DMS53 treated with DMSO at 0.1 percent for 48 hours (cell line): ENCODE data around the gene ZCCHC2.

ENCODE experiments used
- DNase-seq: peaks from one replicate; lab custom pipeline; 2025; ENCODE audit not compliant: unreplicated experiment; lab: John Stamatoyannopoulos, UW

The ZCCHC2 gene

GRCh38 chr18:62574776-62575175 lies 52.0 kb downstream of the ZCCHC2 start:
- DNase-seq: no peak

GRCh38 chr18:62576271-62576670 lies 53.4 kb downstream of the ZCCHC2 start:
- DNase-seq: no peak

DNA sequence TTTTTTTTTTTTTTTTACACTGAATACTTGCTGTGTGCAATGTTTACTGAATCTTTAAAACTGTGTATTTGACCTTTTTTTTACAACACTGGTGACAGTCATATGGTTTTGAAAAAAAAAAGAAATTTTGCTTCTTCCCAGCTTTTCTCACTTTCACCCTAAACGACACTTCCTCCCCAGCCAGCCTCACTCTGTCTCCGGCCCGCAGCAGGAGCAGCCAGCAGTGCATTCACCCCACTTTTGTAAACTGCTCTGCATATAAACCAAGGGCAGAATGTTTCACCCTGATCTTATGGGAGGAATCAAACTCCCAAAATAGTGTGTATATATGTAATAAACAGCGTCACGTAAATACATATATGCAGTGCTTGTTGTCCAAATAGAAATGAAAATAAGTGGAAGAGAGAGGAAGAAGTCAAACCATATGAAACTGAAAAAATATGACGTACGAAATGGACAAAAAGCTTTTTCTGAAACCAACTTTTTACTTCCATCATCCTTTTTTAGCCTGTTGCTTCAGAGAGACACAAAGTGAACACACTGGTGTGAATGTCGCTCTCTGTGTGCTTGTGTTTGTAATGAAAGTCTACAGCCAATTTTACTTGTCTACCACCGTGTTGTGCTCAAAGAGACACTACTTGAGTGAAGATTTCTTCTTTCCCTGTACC lies 54.2 kb downstream of the ZCCHC2 start:
- no peak for DNase-seq

DNA sequence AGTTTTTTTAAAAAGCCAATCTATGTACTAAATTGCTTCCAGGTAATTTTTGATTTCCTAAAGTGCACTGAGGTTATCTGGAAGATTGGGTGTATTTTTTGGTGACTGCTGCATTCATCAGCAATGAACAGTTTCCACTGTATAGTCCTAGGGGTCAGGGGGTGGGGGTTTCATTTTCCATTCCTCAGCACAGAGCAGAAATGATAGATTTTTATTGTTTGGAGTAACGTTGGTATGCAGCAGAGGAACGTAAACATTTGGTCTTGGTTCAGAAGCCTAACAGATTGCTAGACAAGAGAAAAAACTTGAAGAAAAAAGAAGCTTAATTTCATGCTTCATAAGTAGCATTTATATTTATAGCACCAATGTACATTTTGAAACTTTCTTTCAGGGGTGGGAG lies 54.9 kb downstream of the ZCCHC2 start:
- no peak for DNase-seq

- no peak for DNase-seq
Measured at GRCh38 chr18:62578980-62579511, 56.2 kb downstream of the ZCCHC2 start.

DNA sequence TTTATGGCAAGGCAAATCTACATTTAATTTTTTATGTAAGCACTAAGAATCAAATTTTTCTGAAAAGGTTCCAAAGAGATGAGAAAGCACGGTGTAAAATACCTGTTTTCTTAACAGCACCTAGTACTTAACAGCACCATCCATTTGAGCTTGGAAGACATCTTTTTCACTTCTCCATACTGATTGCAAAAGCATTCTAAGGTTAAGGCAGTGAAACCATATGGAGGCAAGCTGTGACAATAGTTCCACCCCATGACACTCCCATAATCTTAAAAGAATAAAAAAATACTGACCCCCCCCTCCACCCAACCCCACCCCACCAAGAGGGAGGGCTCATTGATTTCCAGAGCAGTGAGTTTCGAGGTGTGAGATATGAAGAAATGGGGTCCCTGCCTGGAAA lies 60.6 kb downstream of the ZCCHC2 start:
- DNase-seq: no peak

GRCh38 chr18:62584241-62585120 lies 61.7 kb downstream of the ZCCHC2 start:
- DNase-seq: peak; percentile 88

DNA sequence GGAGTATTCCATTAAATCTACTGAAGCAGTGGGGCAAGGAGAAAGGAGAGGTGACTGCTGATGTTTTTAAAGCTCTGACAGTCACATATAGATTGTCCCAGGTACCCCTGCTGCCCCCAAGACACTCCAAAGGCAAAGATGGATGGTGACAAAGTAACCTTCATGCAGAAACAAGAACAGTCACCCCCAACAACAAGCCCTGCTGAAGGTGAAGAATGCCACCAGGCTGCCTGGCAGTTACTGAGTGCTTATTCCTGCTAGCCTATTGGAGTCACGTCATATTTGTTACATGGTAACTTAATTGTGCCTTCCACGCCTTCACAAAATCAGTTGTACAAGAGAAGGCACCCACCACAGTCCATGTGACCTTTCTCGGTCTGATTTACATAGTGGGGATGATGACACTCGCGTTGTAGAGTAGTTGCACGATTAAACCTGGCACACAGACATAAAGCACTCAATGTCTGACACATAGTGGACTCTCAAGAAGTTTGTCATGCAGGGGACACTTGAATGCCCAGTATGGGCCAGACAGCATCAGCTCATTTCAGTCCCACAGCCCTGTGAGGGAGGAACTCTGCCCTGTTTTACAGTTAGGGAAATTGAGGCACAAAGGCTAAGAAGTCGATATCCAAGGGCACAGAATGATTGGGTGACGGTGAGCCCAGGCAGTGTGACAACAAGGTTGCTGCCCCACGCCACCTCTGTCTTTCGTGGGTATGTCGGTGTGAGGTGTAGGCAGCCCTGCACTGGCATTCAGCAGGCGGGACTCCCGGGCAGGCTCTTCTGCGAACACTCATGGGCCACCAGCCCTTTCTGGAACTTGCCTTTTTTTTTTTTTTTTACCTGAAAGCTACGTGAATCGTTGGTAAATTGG lies 62.7 kb downstream of the ZCCHC2 start:
- DNase-seq: no peak

DNA sequence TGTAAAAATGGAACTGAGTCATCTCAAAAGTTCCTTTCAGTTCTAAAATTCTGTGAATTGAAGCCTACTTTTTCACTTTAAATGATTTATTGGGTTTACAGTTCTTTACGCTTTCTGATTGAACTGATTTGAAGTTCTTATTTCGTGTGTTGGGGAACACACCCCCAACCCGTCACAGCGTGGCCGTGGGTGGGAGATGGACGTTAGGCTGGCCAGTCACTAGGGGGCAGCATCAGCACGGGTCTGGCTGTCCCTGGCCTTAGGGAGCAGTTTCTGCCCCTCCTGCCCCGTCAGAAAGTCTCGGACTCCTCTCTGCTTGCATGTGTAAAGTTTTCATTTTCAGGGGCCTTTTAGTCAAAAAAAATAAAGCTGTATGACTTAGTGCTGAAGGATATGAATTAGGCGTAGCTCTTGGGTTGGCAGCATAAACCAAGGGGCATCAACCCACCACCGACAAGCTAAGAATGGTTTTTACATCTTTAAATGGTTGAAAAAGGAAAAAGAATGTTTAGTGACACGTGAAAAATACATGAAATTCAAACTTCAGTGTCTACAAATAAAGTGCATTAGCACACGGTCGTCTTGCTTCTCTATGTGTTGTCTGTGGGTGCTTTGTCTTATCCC lies 63.4 kb downstream of the ZCCHC2 start:
- DNase-seq: peak; percentile 38

GRCh38 chr18:62586781-62587487 lies 64.1 kb downstream of the ZCCHC2 start:
- DNase-seq: no peak

DNA sequence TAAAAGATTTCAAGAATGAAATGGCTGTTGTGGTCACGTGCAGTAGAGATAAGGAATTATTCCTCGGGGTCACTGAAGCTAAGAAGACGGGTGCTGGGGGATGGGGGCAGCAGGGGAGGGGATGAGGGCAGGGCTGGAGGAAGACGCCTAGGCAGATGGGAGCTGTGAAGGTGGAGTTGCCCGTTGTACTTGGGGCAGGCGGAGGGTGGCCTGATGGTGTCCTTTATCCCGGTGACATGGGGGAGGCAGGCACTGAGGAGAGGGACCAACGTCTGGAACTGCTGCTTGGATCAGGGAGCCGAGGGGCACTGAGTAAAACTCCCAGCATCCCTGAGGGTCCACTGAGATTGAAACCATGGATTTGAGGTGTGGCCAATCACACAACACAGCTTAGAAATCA lies 64.9 kb downstream of the ZCCHC2 start:
- DNase-seq: no peak

- DNase-seq: no peak
Measured at GRCh38 chr18:62588217-62588616, 65.4 kb downstream of the ZCCHC2 start.

GRCh38 chr18:62590799-62591590 lies 68.2 kb downstream of the ZCCHC2 start:
- no peak for DNase-seq

DNA sequence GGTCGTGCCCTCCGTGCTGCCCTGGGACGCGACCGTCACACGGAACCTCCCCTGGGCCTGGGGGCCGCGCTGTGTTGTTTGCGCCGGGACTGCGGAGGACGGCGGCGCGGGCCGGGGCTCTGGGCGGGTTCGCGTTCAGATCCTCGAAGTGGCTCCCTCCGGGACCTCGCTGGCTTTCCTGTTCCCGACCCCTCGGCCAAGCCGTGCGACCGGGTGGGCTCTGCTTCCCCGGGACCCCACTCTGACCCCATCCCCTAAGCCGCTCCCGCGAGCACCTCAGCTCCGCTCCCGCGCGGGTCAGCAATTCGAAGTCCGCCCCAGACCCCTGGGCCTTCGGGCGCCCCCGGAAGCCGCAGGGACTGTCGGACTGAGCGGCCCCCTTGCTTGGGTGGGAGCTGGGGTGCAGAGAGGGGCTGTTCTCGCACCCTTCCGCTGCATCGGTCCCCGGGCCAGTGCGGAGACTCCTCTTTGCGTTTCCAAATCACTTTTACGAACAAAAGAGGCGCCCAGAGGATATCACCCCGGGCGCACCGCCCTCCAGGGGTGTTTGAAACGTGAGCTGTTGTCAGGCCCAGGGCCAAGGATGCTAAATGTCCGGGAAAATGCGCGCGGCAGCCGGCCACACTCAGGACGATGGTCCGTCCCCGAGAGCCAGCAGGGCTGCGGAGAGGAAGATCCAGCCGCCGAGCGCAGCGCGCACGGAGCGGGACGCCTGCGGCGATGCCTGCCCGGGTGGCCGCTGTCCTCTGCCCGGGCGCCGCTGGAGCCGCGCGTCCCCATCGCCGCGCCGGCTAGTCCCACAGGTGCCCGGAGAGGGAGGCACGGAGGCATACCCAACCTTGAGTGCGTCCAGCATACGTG lies 73.5 kb downstream of the ZCCHC2 start:
- no peak for DNase-seq

DNA sequence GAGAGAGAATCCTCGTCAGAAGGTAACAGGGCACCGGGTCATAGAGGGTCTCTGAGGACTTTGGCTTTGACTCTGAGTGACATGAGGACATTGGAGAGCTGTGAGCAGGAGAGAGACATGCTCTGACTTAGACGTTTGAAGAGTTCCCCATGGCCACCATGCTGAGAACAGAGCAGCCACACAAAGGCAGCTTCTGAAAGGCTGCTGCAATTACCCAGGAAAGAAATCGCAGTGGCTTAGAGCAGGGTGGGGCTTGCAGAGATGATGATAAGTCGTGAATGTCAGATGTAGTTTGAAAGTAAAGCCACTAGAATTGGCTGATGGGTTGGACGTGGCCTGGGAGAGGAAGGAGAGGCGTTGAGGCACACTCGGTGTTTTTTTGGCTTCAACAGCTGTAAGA lies 79.0 kb downstream of the ZCCHC2 start:
- DNase-seq: no peak

- no peak for DNase-seq
Measured at GRCh38 chr18:62602706-62603105, 79.9 kb downstream of the ZCCHC2 start.

- no peak for DNase-seq
Measured at GRCh38 chr18:62603211-62603610, 80.4 kb downstream of the ZCCHC2 start.

DNA sequence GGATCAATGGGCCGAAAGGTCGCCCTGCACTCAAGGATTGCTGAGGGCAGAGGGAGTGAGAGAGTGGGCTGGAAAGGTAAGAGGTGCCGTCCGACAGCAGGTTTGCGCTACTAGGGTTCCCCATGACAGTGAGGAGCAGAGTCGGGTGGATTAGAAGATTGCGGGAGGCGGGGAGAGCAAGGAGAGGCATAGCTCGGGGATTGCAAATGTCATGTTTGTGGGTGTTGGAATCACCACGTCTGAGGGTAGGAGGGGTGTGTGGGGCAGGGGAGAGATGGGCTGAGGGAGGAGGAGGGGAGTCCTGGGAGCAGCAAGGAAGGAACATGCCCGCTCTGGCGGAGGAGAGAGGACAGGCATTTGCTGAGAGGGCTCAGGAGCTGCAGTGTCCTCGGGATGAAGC lies 81.2 kb downstream of the ZCCHC2 start:
- DNase-seq: no peak
